Sigmoid colon (tissue), 4 donors: ENCODE measurements around the gene TPSD1.
"Not testable (repeated sequence)": the region's sequence is repeated elsewhere in the genome, so short reads cannot be mapped to it uniquely, and the experiment has no call there.

Source experiments
- POLR2A ChIP-seq, 2 donors: fragments of 450-650 bp; IDR thresholded peaks; one replicate each; pipeline ENCODE4 v1.6.1; 2016; ENCODE audit warnings: antibody characterized with exemption in 2 of 2, mild to moderate bottlenecking in 2 of 2, moderate library complexity in 2 of 2
- POLR2AphosphoS5 ChIP-seq, 4 donors: sonication (generic); formaldehyde crosslinking; IDR thresholded peaks; one replicate each; pipeline ENCODE4 v1.6.1; 2017; ENCODE audit warnings: antibody characterized with exemption in 4 of 4
- TF ChIP-seq, protein P1 (sequence below), 4 experiments: fragments of 450-650 bp in 3 of 4; fragments of 200-600 bp in 1 of 4; IDR thresholded peaks; one replicate each; pipeline ENCODE4 v1.5.1; 2016 to 2019; ENCODE audit warnings: antibody characterized with exemption in 4 of 4, mild to moderate bottlenecking in 3 of 4, moderate library complexity in 2 of 4

DNA sequence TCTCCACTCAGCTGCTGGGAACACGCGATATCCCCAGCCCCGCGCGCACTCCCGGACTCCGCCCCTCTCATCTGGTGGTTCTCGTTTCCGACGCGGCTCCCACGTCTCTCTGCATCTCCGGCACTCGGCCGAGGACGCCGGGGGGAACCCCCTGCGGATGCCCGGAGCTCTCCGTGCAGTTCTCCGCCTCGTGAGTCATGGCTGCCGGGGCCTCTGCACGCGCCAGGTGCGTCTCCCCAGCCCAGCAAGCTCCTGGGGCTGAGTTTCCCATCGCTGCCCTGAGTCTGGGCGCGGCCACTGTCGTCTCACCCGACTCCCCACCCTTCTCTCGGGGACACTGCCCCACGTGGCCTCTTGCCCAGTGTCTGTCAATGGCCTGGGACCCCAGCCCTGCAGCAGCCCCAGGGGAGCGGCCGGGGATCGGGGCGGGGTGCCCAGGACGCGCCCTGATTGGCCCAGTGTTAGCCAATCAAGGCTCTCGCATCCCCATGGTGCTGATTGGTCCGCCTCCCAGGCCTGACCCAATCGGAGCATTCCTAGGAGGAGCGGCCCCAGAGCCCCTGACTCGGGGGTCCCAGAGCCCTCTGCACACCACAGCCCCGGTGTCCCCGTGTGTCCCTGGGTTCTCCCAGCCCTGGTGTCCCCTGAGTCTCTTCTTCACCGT is 2.0 kb upstream of the TPSD1 start:
- not testable (repeated sequence) for TF ChIP-seq POLR2A, POLR2AphosphoS5 (IDR thresholded peaks at IDR 0.05)
- TF ChIP-seq, protein P1, sequence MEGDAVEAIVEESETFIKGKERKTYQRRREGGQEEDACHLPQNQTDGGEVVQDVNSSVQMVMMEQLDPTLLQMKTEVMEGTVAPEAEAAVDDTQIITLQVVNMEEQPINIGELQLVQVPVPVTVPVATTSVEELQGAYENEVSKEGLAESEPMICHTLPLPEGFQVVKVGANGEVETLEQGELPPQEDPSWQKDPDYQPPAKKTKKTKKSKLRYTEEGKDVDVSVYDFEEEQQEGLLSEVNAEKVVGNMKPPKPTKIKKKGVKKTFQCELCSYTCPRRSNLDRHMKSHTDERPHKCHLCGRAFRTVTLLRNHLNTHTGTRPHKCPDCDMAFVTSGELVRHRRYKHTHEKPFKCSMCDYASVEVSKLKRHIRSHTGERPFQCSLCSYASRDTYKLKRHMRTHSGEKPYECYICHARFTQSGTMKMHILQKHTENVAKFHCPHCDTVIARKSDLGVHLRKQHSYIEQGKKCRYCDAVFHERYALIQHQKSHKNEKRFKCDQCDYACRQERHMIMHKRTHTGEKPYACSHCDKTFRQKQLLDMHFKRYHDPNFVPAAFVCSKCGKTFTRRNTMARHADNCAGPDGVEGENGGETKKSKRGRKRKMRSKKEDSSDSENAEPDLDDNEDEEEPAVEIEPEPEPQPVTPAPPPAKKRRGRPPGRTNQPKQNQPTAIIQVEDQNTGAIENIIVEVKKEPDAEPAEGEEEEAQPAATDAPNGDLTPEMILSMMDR (IDR thresholded peaks at IDR 0.05): not testable (repeated sequence)
